PC-3 (cell line): ENCODE results near the gene PDGFD.

ENCODE experiments used
- EZH2 ChIP-seq: fragments of 300-600 bp; sonication (generic); IDR thresholded peaks from one replicate; pipeline ENCODE4 v1.6.1; 2017; ENCODE audit warnings: antibody characterized with exemption, mild to moderate bottlenecking, low read length; ENCODE audit not compliant: unreplicated experiment
- EZH2phosphoT487 ChIP-seq: fragments of 300-600 bp; sonication (generic); IDR thresholded peaks from 2 replicates; pipeline ENCODE4 v1.6.1; 2018; ENCODE audit warnings: mild to moderate bottlenecking, antibody characterized with exemption, low read length, borderline replicate concordance
- TF ChIP-seq, protein P1 (sequence below): fragments of 300-600 bp; sonication (generic); conservative IDR thresholded peaks from 2 replicates; pipeline ENCODE4 v1.5.1; 2017; ENCODE audit warnings: antibody characterized with exemption, low read depth, mild to moderate bottlenecking, low read length

DNA sequence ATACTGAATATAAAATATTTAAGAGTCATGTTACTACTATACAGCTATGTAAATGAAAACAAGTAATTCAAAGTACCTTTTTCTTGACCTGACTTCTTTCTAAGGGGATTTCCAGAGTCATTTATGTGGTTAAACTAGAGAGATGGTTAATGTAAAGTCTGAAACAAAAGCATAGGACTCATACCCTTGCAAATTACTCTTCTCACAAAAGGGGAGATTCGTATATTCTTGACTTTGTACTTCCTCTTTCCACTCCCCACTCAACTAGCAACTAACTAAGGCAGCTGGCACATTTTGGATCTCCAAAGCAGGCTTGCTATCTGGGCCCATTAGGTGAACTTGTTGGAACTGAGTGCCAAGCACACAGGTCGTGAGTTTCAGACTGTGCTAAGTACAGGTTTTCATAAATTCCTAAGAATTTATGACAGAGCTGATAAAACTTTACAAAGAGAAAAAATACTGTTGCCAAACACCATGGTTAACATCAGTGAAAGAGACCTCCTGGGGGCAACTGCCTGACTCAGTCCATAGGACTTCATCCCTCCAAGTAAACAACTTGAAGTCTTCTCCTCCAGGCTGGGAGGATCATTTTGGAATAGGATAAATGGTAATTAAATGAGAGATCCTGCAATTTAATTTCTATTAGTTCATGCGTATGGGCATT, 204.5 kb downstream of the PDGFD start:
- TF ChIP-seq, protein P1, sequence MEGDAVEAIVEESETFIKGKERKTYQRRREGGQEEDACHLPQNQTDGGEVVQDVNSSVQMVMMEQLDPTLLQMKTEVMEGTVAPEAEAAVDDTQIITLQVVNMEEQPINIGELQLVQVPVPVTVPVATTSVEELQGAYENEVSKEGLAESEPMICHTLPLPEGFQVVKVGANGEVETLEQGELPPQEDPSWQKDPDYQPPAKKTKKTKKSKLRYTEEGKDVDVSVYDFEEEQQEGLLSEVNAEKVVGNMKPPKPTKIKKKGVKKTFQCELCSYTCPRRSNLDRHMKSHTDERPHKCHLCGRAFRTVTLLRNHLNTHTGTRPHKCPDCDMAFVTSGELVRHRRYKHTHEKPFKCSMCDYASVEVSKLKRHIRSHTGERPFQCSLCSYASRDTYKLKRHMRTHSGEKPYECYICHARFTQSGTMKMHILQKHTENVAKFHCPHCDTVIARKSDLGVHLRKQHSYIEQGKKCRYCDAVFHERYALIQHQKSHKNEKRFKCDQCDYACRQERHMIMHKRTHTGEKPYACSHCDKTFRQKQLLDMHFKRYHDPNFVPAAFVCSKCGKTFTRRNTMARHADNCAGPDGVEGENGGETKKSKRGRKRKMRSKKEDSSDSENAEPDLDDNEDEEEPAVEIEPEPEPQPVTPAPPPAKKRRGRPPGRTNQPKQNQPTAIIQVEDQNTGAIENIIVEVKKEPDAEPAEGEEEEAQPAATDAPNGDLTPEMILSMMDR: no peak
- TF ChIP-seq EZH2phosphoT487 (no peak), EZH2 (no peak)
